ENCODE results near the gene ZNF385C.

GRCh38 chr17:42106009-42106408, 7.7 kb upstream of the ZNF385C start:
- TF ChIP-seq CTCF (IDR thresholded peaks at IDR 0.05; ENCODE audit: low read length) (no peak), EZH2 (optimal IDR thresholded peaks at IDR 0.05; ENCODE audit: low read depth, low read length) (no peak)

All from MM.1S (cell line).